Glomerular visceral epithelial cell (primary cell): ENCODE data around the gene PLEKHH2.

ENCODE experiments used
- DNase-seq: peaks from one replicate; pipeline ENCODE4 v3.0.0-alpha.2; 2016; ENCODE audit errors: extremely low spot score

PLEKHH2 gene

DNA sequence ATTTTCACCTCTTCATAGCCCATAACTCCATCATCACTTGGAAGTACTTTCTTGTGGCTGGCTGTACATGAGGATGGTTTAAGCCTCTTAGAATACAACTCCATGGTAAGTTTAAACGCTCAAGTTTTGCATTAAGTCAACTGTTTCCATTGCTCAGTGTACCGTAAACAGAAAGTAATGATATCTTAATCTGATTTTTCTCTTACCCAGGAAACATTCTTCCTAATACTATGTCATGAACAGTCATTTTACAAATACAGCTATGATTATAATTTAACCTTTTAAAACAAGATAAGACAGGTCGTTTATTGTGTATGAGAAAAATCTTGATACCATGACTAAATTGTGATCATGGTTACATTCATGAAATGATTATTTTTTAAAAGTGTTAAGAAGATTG lies 125.2 kb downstream of the PLEKHH2 start:
- peak; percentile 43 for DNase-seq

DNA sequence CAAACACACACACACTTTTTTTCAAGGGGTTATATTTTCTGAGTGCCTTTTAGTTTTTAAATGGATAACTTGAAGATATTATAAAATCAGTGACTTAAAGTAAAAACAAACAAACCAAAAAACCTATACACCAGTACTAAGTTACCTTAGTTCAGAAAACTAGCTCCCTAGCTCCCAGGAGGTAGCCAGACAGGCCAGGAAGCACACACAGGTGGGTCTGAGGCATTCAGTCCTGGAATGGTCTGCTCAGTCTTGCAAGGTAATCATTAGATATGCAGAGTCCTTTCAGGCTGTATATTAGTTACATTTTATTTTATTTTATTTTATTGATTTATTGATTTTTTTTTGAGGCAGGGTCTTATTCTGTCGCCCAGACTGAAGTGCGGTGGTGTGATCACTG lies 126.0 kb downstream of the PLEKHH2 start:
- peak; percentile 8 for DNase-seq

DNA sequence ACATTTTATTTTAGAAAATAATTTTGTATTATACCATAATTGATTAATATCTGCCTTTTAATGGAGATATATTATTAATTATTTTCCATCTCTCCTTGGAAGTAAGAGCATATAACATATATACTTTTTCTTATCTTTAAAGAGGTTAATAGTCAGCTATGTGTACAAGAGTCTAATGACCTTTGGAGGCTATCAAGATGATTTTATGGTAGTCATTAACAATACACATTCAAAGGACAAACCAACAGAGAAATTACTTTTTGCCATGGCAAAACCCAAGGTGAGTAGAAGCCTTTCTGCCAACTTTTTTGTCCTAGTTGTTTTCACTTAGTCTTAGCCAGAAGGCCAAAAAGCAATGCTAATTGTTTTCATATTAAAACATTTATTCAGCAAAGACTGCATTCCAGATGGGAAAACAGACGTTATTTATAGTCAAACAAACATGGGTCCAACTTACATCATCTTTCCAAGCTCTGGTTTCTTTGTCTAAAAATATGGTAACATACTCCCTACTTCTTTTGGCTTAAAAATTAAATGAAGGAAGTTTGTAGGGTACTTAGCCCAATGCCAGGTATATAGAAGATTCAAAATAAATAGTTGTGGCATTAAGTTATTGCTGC lies 127.1 kb downstream of the PLEKHH2 start:
- DNase-seq: no peak

DNA sequence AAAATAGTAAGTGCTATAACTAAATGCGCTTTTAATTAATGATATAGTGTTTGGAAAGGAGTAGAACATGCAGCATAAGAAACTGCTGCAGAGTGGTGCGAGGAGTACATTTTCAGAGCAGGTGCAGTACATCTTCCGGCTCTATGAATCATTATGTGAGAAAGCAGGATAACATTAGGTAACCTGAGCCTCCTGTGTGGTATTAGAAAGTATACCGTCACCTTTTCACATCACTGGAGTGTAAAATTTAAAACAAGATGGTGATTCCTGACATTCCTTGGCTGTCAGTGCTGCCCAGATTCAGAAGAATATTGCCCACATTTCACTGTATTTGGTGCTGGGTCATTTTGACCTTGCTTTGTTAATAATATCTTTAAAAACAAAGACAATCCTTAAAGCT lies 128.9 kb downstream of the PLEKHH2 start:
- DNase-seq: peak; percentile 54

DNA sequence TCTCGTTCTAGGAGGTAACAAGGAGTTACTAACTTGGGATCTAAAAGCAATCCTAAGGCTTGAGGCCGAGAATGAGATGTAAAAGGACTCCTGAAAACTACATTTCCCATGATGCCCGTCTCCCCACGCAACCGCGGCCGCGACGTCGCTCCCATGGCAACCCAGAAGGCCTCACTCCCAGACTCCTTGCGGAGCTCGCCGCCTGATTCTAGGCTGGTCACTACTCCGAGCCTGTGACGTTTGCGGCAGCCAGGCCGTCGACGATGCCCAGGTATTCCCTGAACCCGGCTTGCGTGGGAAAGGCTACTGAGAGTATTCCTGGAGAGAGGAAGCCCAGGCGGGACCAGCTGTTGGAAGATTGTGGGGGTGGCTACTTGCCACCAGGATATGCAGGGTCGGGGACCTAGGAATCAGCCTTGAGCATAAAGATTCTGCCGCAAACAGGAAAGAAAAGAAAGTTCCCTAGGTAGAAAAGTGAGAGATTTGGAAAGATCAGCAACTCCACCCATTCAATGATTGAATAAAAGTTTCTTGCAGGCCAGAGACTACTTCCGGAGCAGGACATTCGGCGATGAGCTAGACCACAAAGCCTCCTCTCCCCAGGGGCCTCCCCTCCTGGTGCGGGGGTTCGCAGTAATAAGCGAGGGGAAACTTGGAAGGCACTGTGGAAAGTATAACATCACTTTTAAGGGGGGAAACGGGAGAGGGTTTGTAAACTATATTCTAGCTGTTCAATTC lies 137.0 kb downstream of the PLEKHH2 start, which contains the start of gene DYNC2LI1:
Gene DYNC2LI1 (plus strand): TSS at position 164 of the 738 bp plus-strand sequence. CDS start 100 bp downstream, at position 264.
- peak; percentile 82 for DNase-seq

DNA sequence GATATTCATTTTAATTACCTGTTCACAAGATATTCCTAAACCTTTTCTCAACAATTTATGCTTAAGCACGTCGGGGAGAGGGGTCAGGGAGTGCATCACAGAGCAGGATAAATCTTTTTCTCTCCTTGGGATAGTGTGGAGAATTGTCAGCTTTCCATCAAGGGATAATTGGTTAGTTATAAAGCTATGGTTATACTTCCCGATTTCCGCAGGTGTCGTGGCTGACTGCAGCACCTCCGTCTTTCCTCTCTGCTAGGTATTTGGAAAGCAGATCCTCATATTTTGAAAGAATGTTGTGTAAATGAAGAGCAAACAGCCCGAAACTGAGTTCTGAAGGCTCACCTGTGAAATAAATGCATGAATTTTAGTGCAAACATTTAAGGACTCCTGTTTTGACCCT lies 137.6 kb downstream of the PLEKHH2 start:
- no peak for DNase-seq

DNA sequence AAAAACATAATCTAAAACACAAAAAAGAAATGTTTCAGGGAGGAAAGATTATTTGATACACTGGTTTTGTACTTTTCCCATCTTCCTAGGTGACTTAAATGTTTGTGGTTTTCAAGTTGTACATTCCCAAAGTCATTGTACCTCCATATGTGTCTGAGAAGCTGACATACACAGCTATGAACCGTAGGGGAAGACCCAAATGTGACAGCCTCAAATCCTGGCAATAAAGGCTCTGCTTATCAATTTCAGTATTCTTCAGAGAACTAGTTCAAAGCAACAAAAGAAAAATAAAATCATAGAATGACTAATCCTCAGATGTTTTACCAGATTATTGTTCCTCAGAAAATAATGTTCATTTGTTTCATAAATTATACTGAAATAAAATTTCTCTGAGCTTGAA lies 139.3 kb downstream of the PLEKHH2 start:
- no peak for DNase-seq

DNA sequence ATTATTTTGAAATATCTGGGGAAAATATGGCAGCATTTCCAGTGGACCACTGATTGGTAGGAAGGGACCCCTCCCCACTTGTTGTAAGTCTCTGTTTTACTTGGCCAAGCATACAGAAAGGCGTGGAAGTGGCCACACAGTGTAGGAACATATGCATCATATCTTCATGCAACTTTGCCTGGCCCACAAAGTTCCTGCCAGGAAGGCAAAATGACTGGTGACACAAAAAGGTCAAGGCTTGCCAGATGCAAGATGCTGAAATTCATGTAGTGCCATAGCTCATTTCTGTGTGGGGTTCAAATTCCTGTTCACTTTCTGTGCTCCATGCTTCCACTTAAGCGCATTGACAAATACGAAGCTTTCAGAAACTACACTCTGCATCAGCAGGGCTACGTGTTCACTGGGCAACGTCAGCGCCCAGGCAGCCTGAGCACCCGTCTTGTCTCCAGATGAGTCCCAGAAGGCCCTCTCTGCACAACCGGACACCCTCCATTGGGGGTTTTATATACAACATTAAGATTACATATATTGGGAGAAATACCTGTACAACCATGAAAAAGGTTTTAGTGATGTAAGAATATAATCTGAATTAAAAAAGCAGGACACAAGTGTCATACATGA lies 140.4 kb downstream of the PLEKHH2 start:
- no peak for DNase-seq

DNA sequence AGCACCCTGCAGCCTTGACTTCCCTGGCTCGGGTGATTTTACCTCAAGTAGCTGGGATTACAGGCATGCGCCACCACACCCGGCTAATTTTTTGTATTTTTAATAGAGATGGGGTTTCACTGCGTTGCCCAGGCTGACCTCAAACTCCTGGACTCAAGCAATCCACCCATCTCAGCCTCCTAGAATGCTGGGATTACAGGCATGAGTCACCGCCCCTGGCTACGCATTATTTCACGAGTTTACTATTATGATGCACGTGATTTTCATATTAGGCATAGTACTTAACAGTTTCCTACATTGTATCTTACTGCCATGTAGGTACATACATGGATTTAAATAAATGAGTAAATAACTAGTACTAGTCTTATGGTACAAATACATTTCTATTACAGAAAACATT lies 141.2 kb downstream of the PLEKHH2 start:
- no peak for DNase-seq

DNA sequence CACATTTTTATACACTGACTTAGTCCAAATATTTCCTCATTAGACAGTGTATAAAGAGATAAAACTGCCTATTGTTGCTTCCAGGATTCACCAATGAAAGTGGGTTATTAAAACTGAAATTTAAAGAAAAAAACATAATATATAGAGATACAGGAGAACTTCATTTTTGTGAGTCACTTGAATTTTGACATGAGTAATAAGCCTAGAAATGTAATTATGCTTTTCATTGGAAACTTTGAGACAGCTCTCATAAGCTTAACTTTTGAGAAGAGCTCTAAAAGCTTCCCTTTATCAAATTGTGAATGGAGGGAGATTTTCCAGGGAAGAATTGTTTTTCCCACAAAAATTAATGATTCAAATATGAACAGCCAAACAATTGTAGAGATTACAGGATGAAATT lies 150.8 kb downstream of the PLEKHH2 start:
- DNase-seq: no peak

DNA sequence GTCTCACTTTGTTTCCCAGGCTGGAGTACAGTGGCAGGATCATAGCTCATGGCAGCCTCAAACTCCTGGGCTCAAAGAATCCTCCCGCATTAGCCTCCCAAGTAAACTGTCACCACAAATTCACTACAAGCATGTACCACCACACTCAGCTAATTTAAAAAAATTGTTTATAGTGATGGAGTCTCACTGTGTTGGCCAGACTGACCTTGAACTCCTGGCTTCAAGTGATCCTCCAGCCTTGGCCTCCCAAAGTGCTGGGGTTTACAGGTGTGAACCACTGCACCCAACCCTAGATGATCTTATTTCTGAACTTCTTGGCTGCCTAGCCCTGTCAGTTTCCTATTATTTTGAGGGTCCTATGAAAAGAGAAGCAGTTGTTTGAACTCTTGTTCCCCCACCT lies 151.6 kb downstream of the PLEKHH2 start:
- DNase-seq: no peak

DNA sequence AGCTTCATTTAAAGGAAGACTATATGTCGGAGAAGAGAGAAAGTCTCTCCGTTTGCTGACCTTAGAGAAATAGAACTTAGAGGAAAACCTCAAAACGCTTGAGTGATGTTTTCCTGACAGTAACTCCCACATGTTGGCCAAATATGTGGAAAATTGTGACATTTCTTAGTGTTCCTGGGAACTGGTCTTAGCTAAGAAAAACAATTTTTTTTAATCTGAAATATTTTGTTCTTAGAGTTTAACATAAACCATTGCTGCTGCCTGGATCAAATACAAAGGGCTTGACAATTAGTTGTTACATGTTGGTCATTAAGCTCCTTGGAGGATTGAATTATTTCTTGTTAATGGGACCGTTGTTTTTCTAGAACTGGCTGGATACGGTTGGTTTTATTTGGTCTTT lies 153.1 kb downstream of the PLEKHH2 start:
- no peak for DNase-seq

DNA sequence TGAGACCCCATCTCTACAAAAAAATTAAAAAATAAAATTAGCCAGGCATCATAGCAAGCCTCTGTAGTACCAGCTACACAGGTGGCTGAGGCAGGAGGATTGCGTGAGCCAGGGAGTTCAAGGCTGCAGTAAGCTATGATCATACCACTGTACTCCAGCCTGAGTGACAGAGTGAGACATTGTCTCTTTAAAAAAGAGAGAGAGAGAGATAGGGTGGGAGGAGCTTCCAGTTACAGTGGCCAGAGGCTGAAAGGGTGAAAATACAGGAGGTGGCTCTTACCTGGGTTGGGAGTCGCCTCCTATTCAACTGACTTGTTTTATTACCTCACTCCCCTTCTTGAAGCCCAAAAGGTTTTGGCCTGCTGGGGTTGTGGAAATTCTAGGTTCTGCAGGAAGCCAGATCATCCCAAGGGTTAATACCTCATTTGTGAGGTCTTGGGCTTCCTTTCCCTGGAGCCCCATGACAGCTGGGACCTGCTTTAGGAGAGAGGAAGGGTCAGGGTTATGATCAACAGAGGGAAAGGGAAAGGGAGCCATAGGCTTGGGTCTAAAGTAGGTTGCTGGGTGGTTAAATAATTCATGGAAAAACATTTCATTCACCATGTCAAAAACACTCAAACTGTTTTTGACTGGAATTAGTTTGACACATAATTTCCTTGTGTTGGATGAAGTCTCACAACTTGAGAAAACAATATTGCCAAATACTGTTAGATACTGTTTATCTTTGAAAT lies 154.1 kb downstream of the PLEKHH2 start:
- DNase-seq: no peak

DNA sequence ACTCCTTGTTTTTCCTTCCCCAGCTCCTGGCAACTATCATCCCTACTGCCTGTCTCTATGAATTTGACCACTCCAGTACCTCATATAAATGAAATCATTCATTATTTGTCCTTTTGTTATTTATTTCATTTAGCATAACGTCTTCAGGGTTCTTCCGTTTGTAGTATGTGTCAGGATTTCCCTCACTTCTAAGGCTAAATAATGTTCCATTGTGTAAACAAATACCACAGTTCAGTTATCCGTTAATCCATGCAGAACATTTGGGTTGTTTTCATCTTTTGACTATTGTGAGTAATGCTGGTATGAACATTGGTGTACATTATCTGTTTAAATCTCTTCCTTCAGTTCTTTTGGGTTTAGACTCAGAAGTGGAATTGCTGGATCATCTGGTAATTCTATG lies 155.6 kb downstream of the PLEKHH2 start:
- DNase-seq: peak; percentile 33

DNA sequence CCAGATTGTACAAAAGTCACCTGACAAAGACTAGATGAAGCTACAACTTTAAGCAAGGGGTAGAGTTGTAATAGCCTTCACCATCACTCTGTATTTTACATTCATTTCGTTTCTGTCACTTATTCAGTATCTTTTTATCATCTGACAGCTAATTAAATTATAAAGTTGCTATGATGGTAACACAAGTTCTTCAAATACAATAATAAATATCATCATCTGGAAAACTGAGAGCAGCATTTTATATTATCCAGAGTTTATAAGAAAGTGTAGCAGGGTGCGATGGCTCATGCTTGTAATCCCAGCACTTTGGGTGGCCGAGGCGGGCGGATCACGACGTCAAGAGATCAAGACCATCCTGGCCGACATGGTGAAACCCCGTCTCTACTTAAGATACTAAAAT lies 157.9 kb downstream of the PLEKHH2 start:
- no peak for DNase-seq

DNA sequence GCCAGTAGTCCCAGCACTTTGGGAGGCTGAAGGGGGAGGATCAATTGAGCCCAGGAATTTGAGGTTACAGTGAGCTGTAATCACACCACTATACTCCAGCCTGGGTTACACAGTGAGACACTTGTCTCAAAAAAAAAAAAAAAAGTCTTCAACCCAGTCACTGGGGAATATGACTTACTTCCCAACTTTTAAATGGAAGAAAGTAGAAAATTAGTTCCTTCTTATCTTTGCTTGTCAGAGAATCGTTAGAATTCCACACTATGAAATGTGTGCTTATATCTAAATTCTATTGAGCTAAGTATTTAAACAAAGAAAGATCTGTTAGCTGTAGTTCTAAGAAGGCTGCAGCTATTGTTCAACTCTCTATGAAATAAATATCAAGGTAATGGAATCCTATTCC lies 159.1 kb downstream of the PLEKHH2 start:
- no peak for DNase-seq

DNA sequence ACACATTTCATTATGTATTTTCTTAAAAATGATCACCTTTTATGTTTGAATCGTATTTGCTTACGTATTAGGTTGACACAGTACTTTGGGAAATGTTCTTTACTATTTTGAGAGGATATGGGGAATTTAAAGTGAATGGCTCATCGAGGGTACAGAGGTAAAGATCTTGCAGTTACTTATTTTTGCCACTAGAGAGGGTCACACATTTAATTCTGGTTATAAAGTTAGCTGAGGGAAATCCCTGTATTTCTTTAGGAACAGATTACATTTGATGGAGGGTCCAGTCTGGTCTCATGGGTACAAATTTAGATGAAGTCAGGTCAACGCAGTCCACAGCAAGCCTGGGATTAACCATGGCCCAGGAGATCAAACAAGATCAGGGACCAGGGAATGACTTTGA lies 161.2 kb downstream of the PLEKHH2 start:
- DNase-seq: no peak

DNA sequence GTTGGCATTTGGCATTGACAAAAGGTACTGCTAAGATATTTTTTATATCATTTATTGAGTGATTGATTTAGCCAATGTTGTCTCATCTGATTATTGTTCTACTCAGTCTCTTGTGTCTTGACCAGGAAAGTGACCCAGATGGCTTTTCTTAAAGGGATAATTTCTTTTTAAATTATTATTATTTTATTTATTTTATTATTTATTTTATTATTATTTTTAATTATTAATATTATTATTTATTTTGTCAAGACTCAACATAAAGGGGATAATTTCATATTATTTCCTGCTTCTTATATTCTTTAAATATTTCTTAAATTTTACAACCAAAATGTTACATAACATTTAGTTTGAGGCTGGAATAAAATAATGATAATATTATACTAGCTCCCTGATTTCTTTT lies 163.8 kb downstream of the PLEKHH2 start:
- no peak for DNase-seq

DNA sequence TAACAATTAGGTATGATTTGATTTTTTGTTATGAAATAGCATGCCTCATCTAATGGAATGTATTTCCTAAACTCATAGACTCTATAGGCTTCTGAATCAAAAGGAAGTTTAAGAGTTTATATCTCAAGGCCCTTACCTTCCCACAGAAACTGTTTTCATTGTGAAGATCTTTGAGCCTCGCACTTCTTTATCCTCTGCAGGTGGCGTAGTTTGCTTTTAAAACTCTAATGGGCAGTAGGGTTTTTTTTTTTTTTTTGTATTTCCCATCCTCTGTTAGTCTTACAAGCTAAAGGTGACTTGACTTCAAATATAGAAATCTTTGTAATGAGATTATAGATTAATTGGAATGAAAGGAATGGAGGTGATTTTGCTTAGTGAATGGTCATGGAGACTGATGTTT lies 165.1 kb downstream of the PLEKHH2 start:
- DNase-seq: no peak

DNA sequence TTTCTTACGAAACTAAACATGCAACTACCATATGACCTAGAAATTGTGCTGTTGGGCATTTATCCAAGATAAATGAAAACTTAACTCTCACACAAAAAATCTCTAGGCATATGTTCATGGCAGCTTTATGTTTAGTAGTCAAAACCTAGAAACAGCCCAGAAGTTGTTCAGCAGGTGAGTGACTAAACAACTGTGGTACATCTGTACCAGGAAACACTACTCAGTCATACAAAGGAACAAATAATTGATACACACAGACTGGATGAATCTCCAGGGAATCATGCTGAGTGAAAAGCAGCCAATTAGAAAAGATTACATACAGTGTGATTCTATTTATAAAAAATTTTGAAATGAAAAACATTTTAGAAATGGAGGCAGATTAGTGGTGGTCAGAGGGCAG lies 166.1 kb downstream of the PLEKHH2 start:
- DNase-seq: no peak

DNA sequence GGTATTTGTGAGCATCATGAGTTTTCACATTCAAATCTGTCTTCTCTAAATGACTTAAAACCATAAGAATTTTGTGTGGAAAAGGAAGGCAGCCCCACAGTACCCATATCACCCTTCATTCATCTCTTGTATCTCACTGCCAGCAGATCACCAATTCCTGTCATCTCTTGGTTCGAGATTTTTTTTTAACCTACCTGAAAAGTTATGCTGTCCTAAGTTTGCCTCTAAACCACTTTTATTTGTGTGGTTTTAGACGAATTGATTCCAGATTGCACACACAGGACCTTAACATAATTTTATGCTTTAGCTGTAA lies 169.6 kb downstream of the PLEKHH2 start:
- no peak for DNase-seq

DNA sequence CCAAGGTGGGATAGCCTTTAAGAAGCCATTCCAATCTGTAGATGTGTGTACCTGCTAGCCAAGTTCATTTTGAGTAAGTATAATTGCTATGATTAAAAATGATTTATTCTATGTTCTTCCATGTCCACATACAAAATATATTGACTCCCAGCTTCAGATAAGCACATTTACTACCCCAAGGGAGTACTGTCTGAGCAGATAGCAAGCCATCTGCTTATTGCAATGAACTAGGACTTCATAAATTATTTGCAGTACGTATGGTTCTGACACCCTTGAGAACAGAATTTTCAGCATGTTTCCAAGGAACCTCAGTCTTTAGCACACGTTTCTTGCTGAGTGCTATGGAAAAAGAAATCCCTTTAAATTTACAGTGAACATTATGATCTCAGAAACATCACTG lies 173.4 kb downstream of the PLEKHH2 start:
- no peak for DNase-seq

DNA sequence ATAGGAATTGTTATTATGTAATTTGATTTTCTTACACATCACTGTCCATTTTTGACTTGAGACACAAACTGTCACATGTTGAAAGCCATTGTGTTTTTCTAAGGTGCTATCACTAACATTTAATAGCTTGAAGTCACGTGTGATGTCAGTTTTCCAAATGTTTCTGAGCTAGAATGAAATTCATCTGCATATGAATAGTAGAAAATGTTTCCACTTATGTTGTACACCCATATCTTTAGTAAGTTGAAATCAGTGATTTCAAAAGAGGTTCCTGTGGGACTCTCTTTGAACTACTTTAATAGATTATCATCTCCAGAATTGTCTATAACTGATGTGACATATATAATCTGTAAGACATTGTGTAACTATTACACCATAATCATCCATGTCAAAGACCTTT lies 173.8 kb downstream of the PLEKHH2 start:
- DNase-seq: no peak
